Activated T-cell treated with anti-CD3 and anti-CD28 coated beads, Interleukin-2, amount 50 U/mL, for 48 hours (primary cell): ENCODE measurements around the gene ZNF891.

Source experiments
- DNase-seq, 2 experiments: peaks; one replicate each; pipeline ENCODE4 v3.0.0-alpha.2; 2020

The ZNF891 gene

GRCh38 chr12:133130038-133130807 is at the start of gene ZNF891, which contains the start of gene ZNF10:
Gene ZNF891 (minus strand): TSS chr12:133130274. CDS start chr12:133121918, 8,356 bp downstream.
Gene ZNF10 (plus strand): TSS chr12:133130627. CDS start chr12:133144493, 13,866 bp downstream.
- peak; percentile 96 to 98 for DNase-seq

DNA sequence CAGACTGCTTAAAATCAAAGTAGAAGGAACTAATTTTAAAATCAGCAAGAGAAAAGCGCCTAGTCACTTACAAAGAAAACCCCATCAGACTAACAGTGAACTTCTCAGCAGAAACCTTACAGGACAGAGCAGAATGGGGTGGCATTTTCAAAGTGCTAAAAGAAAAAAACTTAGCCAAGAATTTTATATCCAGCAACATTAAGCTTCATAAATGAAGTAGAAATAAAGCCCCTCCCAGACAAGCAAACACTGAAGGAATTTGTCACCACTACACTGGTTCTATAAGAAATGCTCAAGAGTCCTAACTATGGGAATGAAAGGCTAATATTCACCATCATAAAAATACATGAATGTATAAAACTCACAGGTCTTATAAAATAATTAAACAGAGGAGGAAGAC is 44.8 kb upstream of the ZNF891 start:
- no peak for DNase-seq

GRCh38 chr12:133172491-133172890 is 42.4 kb upstream of the ZNF891 start:
- no peak for DNase-seq

- DNase-seq = no peak
Observed at GRCh38 chr12:133165776-133166175, 35.7 kb upstream of the ZNF891 start.

GRCh38 chr12:133156125-133156690 is 26.1 kb upstream of the ZNF891 start:
- no peak for DNase-seq

DNA sequence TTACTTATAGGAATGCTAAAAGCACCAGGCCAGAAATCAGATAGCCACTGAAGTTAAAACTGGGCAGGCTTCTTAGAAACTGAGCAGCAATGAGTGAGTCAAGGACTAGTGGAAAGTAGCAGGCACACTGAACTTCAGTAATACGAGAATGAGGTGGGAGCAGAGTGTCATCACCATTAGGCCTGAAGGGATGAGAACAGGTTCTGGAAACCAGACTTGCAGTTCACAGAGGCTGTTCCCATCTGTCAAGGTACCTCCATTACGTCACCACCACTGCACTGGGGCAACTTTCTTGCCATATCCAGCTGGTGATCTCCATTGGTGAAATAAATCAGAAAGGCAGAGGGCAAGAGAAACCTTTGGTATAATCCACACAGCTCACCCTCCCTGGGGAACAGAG is 15.9 kb upstream of the ZNF891 start:
- no peak for DNase-seq

DNA sequence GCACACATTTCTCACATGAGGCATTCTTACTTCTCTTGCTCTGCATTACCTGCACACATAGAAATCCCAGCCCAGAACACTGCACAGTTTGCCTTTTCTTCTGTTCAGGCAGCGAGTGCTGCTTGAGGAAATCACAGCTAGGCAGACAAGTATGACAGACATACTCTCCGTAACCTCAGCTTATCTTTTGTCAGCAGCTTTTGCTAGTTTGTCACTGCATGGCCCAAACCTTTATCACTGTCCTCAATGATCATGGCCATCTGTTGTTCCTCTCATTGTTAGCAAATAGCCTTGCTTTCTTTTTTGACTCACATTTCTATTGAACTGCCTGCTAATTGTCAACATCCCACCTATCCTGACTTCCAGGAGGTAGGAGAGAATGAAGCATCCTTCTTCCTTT is 5.7 kb upstream of the ZNF891 start:
- DNase-seq = no peak

DNA sequence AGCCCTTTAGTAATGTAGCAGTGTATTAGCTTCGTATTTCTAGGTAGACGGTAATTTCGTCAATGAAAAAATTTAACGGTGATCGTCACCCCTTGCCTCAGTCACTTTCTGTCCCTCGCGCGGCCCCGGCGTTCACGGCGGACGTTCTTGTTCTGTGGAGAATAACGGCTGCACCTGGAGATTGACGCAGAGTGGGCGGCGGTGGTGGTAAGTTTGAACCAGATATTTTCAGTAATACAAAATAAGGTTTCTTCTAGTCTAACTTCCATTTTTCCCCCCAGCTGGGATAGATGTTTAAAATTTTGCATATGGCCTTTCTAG is 694 bp upstream of the ZNF891 start:
- DNase-seq = no peak

DNA sequence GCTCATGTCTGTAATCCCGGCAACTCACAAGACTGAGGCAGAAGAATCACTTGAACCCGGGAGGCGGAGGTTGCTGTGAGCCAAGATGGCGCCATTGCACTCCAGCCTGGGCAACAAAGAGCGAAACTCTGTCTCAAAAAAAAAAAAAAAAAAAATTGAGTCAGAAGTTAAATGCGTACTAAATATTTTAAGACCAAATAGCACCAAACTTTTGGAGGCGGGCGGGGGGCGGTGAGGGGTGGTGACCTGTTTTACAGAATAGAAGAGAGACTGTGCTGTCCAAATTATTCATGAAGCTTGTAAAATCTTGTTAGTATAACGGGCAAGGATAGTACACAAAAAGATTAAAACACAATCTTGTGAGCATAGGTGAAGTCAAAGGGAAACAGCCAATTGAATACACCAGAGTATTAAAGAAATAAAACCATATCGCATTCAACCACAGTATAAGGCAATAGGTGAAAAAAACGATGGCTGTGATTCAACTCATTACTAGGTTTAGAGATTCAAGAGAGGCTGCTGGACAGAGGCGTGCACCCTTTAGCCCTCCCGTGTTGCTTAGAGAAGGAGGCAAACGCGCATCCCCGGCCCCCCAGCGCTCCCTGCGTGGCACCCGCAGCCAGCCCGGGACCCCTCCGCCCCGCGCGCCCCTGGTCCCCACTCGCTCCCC is 571 bp downstream of the ZNF891 start:
- DNase-seq = no peak

- DNase-seq = no peak
Observed at GRCh38 chr12:133124674-133125073, 5.4 kb downstream of the ZNF891 start.

DNA sequence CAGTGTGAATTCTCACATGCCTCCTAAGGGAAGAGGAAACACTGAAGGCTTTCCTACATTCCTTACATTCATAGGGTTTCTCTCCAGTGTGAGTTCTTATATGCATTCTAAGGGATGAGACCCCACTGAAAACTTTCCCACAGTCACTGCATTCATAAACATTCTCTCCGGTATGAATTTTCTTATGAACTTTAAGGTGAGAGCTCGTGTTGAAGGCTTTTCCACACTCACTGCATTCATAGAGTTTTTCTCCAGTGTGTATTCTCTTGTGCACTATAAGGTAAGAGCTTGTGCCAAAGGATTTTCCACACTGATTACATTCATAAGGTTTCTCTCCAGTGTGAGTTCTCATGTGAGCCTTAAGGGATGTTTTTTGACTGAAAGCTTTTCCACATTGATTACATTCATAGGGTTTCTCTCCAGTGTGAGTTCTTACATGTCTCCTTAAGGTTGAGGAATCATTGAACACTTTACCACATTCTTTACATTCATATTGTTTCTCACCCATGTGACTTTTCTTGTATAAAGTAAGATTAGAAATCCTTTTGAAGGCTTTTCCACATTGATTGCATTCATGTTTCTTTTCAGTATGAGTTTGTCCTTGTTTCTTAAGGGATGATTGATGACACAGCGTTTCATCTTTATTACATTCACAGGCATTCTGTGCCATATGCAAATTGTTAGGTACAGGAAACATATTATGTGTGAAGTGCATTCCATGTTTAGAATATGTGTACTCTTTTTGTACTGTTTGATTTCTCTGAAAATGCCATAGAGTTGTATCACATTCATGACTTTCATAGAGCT is 9.5 kb downstream of the ZNF891 start:
- DNase-seq = no peak

GRCh38 chr12:133108150-133108549 is 21.9 kb downstream of the ZNF891 start:
- DNase-seq = no peak

DNA sequence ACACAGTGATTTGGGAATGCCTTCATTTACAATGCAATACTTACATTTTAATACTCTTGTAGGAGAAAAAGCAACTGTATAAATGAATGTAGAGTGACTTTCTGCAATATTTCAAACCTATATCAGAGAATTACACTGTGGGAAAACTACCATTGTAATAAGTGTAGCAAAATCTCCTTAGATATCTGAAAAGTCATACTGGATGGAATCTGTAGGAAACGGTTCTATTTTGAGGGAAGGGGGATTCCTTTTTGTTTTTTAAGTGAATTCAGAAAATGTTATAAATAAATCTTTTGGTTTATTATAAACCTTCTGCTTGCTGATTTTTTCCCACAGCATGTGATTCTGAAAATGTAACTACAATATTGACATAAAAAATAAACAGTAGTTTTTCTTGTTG is 23.0 kb downstream of the ZNF891 start:
- no peak for DNase-seq

GRCh38 chr12:133106253-133106652 is 23.8 kb downstream of the ZNF891 start:
- no peak for DNase-seq

DNA sequence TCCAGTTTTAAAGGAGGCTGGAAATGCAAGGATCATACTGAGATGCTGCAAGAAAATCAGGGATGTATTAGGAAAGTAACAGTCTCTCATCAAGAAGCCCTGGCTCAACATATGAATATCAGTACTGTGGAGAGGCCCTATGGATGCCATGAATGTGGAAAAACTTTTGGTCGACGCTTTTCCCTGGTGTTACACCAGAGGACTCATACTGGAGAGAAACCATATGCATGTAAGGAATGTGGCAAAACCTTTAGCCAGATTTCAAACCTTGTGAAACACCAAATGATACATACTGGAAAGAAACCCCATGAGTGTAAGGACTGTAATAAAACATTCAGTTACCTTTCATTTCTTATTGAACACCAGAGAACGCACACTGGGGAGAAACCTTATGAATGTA is 24.5 kb downstream of the ZNF891 start:
- DNase-seq = no peak

GRCh38 chr12:133083345-133083744 is 46.7 kb downstream of the ZNF891 start:
- no peak for DNase-seq

- peak in 1 of 2 experiments; percentile 28 for DNase-seq
Observed at GRCh38 chr12:133081159-133081780, 48.8 kb downstream of the ZNF891 start.

GRCh38 chr12:133080368-133081158 is 49.5 kb downstream of the ZNF891 start, which contains the start of gene ZNF140:
Gene ZNF140 (plus strand): TSS chr12:133080923. CDS start chr12:133081321, 398 bp downstream.
- peak; percentile 94 to 96 for DNase-seq

- no peak for DNase-seq
Observed at GRCh38 chr12:133080026-133080367, 50.1 kb downstream of the ZNF891 start.

DNA sequence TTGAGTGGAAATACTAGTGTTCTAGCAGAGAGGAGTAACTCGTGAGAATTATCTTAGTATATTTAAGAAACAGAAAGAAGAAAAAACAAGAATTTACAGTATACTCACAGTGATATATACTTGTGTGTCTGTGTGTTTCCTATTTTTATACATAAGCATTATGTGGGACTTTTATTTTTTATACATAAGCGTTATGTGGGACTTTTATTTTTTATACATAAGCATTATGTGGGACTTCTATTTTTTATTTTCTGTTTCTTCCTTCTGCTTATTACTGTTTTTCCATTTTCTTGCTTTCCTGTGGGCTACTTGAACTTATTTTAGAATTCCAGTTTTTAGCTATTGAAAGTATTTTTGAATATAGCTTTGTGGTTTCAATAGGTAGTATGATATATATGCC is 56.2 kb downstream of the ZNF891 start:
- DNase-seq = no peak

- DNase-seq = no peak
Observed at GRCh38 chr12:133063556-133063955, 66.5 kb downstream of the ZNF891 start.

- no peak for DNase-seq
Observed at GRCh38 chr12:133061954-133062353, 68.1 kb downstream of the ZNF891 start.
